NCI-H1930 (cell line): ENCODE data around the gene CHST11.

ENCODE experiments used
- DNase-seq, 2 experiments: peaks; one replicate each; lab custom pipeline; 2025; lab: John Stamatoyannopoulos, UW

The CHST11 gene

DNA sequence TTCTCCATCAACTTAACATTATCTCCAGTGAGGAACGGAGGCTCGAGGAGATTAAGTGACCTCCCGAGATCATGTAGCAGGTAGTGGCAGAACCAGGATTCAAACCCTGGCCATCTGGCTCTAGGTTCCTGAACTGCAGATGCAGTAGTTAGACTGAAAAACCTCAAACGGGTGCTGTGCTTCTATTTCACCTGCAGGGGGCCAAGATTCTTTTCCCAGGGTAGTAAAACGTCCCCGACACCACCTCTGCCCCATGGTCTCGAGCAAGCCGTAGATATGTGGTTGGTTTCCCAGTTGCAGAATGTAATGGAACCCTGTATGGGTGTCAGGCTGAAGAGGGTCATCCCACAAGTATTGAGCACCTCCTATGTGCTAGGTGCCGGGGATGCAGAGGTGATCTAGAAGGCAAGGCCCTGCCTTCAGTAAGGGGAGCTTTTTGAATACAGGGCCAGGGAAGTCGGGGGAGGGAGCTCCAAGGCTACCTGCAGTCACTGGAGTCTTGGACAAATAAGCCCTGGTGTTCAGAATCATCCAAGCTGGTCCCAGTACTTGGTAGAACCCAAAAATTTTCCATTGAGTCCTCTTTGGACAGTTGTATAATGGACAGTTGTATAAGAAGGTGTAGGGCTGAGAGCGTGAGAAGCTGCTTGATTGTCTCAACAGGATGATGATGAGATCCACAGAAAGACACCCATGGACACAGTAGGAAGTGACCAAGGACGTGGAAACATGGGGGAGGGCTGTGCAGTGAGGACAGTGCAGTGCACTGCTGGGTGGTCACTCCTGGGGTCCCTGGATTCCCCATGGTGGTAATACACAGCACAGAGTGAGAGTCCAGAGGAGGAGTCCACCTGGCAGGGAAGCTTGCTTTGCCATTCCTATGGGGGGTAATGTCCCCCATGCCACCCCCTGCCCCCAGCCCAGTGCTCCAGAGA, 197.2 kb downstream of the CHST11 start:
- peak in 1 of 2 experiments; percentile 26 for DNase-seq

DNA sequence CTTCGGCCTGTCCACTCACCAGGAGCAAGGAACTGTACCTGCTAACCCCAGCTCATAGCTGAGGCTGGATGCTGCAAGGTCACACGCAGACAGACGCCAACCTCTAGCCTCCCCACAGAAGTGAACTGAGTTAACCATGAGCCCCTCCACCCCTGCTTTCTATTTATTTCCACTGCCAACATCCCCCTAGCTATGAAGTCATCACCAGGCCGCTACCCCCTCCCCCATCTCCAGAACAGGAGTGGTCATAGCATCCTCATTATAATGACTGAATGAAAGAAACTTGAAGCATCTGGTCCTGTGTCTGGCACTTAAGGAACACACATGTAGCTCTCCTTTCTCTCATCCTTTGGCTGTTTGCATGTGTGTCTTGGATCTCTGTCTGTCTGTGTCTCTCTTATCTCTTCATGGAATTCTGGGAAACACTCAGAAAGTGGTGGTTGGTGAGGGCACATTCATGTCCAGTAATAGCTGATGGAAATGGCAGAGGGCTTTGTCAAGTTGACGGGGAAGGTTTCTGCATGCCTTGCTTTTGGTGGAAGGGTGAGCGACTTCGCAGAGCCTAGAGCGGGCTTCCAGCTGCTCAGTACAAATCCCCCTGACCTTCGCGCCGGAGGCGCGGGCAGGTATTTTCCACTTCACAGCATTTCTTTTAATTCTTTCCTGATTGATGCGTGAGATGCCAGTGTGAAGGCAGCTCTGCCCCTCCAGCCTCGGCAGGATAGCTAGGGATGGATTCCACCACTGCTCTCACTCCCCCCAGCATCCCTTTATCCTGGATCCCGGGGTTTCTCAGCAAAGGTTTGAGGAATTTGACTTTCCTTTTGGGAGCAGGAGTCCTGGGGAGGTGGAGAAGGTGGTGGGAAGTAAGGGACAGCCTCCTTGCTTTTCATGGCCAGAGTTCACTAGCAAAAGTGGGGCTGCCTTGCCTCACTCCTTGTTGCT, 198.2 kb downstream of the CHST11 start:
- DNase-seq = no peak

GRCh38 chr12:104656383-104656782, 199.6 kb downstream of the CHST11 start:
- no peak for DNase-seq

GRCh38 chr12:104656921-104657320, 200.2 kb downstream of the CHST11 start:
- DNase-seq = no peak

DNA sequence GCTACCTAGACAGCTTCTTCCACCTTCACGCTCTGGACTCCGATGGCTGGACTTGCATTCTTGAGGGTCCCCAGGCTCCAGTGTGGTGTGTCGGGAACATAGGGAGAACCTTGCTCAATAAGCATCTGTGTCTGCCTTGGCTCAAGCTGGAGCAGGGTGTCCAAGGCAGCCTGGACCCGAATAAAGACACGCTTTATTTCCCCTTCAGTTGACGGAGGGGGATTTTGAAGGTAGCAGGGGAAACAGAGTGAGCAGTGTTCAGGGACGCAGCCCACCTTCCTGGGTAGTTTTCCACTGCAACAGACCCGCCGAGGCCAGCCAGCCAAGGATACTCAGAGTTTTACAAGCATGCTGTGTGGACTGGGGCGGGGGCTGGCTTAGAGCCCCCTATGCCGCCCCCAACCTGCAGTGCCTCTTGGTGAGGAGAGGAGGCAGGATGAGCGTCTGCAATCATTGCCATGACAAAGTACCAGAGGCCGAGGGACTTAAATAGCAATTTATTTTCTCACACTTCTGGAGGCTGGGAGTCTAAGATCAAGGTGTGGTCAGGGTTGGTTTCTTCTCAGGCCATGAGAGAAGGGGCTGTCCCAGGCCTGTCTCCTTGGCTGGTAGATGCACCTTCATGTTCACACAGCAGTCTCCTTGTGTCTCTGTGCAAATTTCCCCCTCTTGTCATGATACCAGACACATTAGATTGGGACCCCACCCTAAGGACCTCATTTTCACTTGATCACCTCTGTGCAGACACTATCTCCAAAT, 201.2 kb downstream of the CHST11 start:
- DNase-seq = no peak

- DNase-seq = no peak
These were observed 202.3 kb downstream of the CHST11 start for GRCh38 chr12:104659058-104659457.

GRCh38 chr12:104662203-104662602, 205.5 kb downstream of the CHST11 start:
- DNase-seq = no peak

- no peak for DNase-seq
These were observed 206.2 kb downstream of the CHST11 start for GRCh38 chr12:104662908-104663307.

DNA sequence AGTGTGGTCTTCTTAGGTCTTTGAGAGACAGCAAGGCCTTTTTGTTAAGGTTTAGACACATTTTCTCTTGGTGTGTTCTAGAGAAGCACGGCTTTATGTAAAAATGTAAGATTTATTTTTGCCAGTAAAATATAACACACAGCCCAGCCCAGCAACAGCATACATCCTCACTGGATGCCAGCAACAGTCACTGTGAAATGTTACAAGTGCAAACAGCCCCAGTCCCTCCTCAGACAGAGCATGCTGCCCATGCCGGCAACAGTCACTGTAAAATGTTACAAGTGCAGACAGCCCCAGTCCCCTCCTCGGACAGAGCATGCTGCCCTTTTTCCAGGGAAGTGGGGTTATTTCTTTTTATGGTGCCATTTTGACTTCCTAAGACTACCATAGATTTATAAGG, 207.6 kb downstream of the CHST11 start:
- no peak for DNase-seq

- DNase-seq = no peak
These were observed 208.5 kb downstream of the CHST11 start for GRCh38 chr12:104665296-104665695.

GRCh38 chr12:104667139-104667538, 210.4 kb downstream of the CHST11 start:
- no peak for DNase-seq

DNA sequence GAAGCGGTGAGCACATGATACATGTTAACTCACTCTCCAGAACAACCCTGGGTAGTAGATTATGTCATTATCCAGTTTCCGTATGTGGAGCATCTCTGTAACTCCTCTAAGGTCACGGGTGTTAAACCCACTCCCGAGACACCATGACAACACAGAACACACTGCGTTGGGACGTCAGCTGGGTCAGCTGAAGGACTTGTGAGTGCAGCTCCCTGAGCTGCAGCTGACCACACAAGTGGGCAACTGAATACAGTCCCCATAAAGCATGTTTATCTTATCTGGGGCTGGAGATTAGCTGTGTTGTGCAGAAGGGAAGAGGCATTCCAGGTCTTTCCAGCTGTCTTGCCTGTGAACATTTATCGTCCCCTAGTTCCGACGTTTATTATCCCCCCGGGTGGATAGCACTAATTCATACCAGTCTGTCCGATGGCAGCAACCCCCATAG, 211.5 kb downstream of the CHST11 start:
- no peak for DNase-seq

GRCh38 chr12:104669089-104669721, 212.5 kb downstream of the CHST11 start:
- DNase-seq = no peak

DNA sequence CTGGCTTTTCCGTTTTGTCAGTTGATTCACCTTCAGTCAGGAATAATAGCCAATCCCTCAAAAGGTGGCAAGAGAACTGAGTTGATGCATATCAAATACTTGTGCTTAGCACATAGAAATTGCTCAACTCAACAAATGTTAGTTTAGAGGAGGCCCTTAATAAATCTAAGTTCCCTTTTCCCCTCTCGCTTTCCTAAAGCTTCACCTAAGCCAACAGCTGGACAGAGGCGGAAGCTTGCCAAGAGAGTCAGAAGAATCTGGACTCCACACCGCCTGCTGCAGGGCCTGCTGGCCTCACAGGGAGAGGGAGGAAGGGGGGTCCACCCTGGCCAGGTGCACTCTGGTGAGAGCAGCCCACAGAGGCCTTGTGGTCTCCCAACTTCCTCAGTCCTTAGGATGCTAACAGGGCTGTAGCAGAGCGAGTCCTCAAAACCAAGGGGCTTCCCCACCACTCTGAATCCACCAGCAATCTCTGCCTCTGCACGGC, 213.1 kb downstream of the CHST11 start:
- no peak for DNase-seq

DNA sequence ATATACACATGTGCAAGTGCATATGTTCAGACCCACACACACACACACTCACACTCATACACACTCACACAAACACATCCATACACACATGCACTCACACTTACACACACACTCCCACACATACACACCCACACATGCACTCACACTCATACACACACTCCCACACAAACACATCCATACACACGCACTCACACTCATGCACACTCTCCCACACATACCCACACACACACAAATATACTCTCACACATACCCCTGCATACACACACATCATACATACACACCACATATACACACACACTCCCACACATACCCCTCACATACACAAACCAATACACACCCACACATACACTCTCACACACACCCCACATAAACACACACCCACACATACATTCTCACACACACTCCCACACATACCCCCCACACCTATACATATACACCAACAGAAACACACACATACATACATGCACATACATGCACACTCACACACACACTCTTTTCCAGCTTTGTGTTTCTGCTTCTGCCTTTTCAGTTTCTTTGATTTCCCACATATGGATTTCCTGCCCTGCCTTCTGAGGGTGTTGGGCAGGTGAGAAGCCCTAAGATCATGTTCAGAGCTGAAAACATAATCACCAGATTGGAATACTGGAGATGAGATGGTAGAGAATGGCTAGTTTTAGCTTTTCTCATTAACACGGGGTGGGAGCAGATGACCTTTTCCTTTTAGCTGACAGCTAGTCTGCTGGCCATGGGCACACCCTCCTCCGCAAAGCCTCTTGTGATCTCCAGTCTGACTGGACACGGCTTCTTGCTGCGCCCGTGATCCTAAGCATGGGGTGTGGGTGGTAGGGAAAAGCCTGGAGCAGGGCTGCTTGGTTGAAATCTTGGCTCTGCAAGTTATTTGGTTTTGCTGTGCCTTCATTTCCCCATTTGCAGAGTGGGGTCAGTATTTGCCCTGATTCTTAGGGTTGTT, 214.0 kb downstream of the CHST11 start:
- no peak for DNase-seq

DNA sequence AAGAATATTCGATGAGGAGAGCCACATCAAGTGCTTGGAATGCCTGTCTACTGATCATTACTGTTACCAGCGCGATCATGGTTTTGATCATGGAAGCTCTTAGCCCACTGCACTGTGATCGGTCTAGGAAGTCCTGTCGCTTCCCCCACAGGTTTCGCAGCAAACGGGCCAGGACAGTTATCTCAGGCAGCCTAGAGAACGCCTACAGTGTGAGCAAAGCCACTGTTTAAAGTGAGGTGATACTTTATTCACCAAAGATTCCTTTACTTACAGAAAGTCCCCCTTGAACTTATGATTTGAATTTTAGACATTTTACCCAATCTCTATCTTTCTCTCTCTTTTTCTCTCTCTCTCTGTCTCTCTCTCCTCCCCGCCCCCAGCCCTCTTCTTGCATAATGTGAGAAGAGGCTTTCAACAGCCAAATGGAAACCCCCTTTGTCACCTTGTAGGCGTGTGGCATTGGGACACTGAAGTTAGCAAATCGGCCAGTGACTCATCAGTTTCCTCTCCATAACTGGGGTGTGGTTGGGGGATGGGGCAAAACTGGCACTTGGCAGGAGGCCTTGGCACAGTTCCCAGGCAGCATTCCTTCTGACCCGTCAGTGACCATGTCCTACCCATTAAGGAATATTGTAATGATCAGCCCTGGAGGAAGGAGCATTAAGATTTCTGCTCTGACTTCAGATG, 214.8 kb downstream of the CHST11 start:
- DNase-seq = no peak

- no peak for DNase-seq
These were observed 215.3 kb downstream of the CHST11 start for GRCh38 chr12:104672096-104672445.

- DNase-seq = no peak
These were observed 215.9 kb downstream of the CHST11 start for GRCh38 chr12:104672501-104673265.

GRCh38 chr12:104673294-104673693, 216.5 kb downstream of the CHST11 start:
- no peak for DNase-seq
